NCI-H1092 treated with DMSO at 0.1 percent for 48 hours (cell line): Measurements from ENCODE around the gene TRIM44.
"Not testable (repeated sequence)": the region's sequence is repeated elsewhere in the genome, so short reads cannot be mapped to it uniquely, and the experiment has no call there.

ENCODE experiments used
- DNase-seq: peaks from one replicate; lab custom pipeline; 2025; lab: John Stamatoyannopoulos, UW

Gene TRIM44

DNA sequence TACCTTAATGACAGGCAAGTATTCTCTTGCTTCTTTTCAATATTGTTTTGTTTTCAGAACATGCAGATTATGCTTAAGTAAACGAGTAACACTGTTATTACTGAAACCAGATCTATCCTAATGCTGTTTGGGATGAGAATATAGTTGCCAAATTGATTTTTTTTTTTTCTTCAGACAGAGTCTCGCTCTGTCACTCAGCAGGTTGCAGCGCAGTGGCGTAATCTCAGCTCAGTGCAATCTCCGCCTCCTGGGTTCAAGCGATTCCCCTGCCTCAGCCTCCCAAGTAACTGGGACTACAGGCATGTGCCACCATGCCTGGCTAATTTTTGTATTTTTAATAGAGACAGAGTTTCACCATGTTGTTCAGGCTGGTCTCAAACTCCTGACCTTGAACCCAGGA, 91.0 kb downstream of the TRIM44 start:
- not testable (repeated sequence) for DNase-seq

DNA sequence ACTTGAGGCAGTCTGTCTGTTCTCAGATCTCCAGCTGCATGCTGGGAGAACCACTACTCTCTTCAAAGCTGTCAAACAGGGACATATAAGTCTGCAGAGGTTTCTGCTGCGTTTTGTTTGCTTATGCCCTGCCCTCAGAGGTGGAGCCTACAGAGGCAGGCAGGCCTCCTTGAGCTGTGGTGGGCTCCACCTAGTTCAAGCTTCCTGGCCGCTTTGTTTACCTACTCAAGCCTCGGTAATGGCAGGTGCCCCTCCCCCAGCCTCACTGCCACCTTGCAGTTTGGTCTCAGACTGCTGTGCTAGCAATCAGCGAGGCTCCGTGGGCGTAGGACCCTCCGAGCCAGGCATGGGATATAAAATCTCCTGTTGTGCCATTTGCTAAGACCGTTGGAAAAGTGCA, 97.4 kb downstream of the TRIM44 start:
- DNase-seq = not testable (repeated sequence)

DNA sequence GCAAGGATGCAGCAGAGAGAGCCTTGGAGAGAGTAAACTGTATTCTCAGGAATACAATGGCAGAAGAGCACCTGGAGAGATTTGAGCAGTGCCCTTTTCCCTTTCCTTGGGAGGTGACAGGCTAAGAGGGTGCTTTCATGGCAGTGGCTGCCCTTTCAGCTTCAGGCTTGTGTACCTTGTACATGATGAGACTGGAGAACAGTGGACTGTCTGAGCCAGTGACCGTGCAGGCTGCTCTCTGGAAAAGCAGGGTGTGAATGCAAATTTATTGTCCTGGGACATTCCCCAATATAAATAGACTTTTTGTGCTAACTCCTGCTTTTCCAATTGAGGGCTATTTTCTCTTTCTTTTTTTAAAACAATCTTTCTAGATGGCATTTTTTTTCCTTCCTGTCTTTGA, 99.3 kb downstream of the TRIM44 start:
- DNase-seq = no peak

DNA sequence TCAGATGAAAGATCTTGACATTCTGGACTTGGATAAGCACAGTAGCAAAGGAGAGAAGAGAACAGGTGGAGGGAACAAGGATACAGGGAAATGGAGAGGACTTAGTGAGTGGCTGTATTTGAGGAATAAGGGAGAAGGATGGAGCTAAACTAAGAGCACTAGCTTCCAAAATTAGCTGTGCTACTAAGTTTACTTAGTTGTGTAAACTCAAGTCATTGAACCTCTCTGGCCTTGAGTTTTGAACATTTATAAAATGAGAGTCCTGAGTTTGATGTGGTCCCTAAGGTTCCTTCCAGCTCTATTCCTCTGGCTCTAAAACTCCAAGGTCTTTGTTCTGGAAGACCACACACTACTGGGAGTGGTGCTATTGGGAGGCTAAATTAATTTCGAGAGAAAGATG, 100.7 kb downstream of the TRIM44 start:
- DNase-seq = no peak

DNA sequence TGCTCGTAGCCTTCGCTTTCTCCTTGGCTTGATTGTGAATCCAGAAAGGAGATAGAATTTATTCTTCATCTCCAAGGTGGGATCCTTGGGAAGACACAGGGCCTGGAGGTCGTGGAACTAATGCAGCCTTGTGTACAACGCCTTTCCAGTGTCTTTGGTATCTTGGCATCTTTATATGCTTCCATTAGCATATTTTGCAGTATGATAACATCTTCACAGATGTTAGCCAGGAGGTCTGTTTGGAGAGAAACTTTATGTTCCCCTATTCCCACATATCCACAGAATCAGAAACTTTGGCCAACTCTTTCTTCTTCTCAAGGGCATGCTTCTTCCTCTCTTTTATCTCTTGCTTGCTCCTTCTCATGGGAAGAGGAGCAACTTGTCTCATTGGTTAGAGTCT, 101.2 kb downstream of the TRIM44 start:
- no peak for DNase-seq

DNA sequence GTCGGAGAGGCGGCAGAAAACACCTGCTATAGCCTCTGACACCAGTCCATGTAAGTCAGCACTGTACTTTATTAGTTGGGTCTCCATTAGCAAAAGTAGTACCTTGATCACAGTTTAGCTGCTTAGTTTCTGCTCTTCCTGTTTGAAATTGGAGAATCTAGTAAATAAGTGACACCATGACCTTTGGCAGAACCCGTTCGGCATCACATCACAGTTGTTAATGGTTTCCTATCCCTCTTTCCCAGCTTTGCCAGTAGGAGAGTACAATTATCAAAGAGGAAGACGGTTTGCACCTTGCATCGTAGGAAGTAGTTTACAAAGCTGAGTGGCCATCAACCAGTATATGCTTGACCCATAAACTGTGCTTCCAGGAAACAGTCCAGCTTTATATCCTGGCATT, 101.8 kb downstream of the TRIM44 start:
- no peak for DNase-seq

DNA sequence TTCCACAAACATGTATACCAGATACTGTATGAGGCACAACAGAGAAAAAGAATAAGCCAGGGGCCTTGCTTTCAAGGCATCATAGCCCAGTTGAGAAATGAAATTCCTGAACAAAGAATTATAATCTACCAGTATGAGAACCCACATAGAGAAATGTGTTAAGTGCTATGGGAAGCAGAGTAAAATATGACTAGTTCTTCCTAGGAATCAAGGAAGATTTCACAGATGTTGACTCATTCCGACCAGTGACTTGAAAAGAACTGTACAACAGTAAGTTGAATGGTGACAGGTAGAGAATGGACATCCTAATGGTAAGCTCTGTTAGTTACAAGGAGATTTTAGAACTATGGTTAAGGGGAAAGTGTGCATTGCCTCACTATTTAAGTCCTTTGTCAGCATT, 102.6 kb downstream of the TRIM44 start:
- DNase-seq = no peak

DNA sequence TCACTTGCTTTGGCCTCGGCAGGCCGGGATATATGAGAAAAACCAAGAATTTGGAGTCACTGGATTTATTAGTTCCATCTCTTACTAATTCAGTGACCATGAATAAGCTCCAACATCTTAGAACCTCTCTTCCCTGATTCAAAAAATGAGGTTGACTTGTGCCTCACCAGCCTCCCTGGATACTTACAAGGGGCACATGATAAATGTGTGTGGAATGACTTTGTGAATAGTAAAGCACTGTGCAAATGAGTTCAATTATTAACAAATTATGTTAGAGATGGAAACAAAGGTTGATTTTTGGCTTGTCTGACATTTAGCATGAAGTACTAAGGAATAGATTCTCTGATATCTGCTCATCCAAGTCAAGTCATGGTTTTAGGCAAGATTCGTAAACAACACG, 104.1 kb downstream of the TRIM44 start:
- no peak for DNase-seq

DNA sequence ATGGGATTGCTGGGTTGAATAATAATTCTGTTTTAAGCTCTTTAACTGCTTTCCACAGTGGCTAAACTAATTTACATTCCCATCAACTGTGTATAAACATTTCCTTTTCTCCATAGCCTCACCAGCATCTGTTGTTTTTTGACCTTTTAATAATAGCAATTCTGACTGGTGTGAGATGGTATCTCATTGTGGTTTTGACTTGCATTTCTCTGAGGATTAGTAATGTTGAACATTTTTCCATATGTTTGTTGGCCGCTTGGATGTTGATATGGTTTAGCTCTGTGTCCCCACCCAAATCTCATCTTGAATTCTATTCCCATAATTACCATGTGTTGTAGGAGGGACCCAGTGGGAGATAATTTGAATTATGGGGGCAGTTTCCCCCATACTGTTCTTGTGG, 107.8 kb downstream of the TRIM44 start:
- DNase-seq = not testable (repeated sequence)

DNA sequence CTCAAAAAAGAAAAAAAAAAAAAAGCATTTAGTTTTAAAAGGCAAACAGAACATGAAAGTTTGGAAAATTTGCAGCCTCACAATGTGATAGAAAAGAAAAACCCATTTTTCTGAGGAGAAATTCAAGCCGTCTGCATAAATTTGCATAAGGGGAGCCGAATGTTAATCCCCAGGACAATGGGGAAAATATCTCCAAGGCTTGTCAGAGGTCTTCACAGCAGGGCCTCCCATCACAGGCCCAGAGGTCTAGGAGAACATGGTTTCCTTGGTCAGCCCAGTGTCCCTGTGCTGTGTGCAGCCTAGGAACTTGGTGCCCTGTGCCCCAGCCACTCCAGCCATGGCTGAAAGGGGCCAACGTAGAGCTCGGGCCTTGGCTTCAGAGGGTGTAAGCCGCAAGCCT, 109.1 kb downstream of the TRIM44 start:
- DNase-seq = no peak

DNA sequence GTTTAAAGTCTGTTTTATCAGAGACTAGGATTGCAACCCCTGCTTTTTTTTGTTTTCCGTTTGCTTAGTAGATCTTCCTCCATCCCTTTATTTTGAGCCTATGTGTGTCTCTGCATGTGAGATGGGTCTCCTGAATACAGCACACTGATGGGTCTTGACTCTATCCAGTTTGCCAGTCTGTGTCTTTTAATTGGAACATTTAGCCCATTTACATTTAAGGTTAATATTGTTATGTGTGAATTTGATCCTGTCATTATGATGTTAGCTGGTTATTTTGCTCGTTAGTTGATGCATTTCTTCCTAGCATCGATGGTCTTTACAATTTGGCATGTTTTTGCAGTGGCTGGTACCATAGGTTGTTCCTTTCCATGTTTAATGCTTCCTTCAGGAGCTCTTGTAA, 114.7 kb downstream of the TRIM44 start:
- DNase-seq = not testable (repeated sequence)

DNA sequence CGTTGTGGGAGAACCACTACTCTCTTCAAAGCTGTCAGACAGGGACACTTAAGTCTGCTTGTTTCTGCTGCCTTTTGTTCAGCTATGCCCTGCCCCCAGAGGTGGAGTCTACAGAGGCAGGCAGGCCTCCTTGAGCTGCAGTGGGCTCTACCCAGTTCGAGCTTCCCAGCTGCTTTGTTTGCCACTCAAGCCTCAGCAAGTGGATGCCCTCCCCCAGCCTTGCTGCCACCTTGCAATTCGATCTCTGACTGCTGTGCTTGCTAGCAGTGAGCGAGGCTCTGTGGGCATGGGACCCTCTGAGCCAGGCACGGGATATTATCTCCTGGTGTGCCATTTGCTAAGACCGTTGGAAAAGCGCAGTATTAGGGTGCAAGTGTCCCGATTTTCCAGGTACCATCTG, 116.4 kb downstream of the TRIM44 start:
- DNase-seq = not testable (repeated sequence)

DNA sequence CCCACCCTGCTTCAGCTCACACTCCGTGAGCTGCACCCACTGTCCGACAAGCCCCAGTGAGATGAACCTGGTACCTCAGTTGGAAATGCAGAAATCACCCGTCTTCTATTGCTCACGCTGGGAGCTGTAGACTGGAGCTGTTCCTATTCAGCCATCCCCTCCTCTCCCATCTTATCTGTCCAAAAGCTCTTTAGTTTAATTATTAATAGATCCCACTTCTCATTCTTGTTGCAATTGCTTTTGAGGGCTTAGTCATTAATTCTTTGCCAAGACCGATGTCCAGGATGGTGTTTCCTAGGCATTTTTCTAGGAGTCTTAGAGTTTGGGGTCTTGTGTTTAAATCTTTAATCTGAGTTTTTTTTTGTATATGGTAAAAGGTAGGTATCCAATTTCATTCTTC, 116.8 kb downstream of the TRIM44 start:
- no peak for DNase-seq

DNA sequence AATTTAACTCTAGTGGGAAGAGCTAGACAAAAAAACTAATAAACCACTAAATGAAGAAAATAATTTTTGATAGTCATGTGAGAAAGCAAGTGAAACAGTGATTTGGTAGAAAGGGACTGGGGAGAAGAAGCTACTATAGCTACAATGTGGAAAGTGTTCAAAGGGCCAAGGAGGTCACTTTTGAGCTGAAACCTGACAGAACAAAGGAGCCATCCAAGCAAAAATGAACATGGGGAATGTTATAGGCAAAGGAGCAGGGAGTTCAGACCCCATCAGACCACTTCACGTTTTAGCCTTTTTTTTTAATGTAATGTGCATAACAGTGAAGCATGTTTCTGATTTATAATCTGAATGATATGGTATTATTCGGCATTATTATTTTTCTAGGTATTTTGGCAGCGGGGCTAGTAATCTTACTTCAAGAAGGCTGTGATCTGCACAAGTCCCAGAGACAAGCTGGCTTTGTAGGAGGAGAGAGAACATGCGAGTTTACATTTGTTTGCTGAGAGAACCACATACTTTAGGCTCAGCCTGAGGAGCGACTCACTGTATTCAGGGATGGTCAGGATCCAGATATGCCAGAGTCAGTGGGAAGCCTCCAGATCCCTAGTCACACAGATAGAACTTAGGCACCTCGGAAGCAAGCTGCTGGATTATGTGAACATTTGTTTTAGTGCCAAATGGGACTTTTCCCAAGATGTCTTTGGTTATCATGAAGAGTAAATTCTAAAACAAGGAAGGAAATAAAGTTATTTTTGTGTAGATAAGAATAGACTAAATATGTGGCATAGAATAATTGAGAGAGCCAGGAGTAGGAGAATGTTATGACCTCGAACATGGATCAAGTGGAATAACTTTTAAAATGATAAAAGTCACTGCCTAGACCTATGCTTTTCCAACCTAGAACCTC, 118.6 kb downstream of the TRIM44 start:
- DNase-seq = no peak

DNA sequence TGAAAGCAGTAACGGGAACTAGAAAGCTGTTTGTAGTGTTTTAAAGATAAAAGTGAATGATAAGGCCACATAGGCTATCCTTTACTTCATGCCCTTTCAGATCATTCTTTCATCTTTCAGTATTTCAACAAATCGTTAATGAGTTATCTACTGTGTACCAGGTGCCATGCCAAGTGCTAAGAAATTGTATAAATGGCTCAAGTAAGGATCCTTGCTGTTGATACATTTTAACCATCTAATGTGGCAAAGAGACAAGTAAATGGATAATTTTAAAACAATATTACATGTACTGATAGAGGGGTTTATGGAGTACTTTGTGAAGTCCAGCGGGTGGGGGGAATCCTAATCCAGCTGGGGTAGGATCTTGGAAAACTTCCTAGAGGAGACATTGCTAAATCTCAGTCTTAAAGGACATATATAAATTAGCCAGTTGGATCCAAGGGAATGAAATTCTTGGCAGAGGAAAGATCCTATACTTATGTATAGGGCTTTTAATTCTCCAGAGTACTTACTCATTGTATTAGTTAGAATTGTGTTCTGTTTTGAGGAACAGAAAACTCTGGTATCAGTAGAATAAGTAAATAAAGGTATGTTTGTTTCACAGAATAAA, 119.4 kb downstream of the TRIM44 start:
- no peak for DNase-seq

DNA sequence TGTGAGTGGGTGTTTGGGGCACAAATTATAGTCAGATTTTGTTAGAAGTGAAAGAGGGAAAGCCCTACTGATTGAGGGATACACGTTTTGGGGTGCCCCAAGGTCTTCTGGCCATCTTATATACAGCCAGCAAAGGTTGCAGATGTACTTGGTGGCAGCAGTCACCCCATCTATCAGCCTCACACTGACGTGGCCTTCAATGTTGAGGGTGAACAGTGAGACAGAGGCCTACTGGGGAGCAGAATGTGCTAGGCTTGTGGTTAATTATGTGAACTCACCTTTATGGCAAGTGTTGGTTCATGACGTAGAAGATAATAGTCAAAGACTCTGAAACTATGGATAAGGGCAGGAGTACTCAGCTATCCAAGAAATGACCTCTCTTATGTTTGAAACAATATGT, 121.2 kb downstream of the TRIM44 start:
- DNase-seq = no peak

DNA sequence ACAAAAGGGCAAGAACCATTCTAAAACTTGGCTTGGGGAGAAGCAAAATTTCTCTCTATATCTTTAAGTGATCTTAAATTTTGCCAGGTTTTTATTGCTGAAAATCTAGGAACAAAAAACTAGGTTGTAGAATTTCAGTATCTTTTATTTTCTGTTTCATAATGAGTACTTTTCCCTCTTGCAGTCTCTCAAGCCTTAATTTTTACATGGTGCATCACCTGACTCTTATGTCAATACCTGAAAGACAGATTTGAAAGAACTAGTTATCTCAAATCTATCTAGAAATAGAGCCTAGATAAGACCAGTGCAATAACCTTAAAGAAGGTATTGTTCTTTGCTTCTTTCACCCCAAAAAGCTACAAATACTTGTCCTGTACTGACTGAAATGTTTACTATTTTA, 122.1 kb downstream of the TRIM44 start:
- DNase-seq = no peak

DNA sequence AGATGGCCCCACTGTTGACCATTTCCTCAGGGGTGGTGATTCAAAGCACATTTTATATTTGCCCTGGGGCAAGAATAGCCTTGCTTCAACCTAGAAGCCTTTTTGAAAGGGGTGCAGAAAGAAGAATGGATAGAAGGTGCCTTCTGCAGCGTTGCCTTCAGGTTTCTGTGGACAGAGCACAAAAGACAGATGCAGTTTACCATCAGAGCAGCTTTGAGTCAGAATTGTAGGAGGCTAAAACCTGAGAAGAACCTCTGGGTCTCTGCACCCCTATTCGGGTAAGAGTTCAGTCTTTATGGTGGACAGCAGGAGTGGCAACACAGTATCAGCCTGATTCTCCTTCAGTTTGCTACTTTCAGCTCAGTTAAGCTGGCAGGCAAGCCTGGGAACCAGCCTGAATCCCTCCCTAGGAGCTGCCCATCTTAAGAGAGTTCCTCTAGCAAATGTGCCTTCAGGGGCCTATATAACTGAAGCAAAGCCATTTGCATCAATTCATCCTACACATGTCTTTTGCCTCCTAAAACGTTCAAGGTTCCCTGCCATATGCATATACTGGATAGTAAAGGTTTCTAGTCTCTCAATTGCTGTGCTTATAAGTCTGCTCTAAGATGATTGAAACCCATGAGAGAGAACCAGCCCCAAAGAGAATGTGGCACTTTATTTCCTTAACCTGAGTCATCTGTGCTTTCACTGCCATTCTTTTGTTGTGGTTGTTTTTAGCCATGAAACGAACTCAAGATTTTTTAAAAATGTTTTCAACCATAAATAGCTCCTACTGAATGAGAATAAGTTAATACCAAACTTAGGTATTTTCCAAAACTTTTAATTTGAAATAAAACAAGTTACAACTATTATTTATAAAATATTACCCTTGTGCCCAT, 123.0 kb downstream of the TRIM44 start:
- DNase-seq = no peak

DNA sequence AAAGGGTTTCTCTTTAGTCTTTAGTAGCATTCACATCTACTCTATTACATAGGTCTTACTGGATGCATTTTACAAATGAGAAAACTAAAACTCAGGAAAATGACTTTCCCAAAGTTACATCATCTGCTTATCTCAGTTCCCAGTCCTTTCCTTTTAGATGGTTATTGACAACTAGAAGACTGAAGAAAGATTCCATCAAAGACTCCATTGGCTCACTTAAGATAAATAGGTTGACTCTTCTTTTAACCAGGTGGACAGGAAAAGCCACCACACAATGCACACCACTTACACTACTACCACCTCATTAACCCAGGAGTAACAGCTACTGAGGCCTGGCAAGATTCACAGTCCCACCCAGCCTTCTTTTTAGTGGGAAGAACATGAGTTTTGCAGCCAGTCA, 123.6 kb downstream of the TRIM44 start:
- no peak for DNase-seq

DNA sequence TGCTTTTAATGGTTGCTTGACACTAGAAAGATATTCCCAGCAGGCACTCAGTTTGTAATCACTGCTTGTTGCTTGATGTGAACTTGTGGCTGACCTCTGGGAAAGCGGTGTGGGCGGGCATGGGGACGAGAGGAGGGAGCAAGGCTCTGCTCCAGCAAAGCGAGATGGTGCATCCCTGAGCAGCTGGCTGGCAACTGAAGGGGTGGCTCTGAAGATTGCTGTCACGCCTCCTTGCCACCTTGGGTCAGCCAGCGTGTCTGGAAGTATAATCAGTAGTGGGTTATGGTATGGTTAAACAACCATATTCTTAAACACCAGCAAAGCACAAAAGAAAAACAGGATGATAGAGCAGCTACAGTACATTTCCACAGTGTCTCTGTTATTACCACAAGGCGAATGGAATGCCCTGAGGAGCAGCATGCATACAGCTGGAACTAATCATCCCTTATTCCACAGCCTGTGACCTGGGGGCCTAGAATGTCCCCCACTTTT, 124.5 kb downstream of the TRIM44 start:
- no peak for DNase-seq

DNA sequence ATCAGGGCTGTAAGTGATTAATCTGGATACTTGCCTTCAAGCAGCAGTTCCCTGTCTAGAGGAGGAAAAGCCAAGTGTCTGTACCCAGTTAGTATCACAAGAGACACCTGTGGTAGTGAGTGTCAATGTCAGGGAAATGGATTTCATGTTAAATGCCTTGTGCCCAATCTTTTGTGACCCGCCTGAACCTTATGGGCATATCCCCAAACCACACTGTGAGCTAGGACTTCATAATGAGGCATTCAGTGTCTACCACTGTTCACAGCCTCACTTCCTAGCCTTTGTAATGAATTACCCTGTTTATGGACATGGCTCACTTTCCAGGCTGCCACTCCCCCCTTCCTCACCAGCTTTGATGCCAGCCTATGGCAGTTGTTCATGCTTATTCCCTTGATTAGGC, 125.1 kb downstream of the TRIM44 start:
- DNase-seq = no peak
